Limb (tissue), 2 donors: ENCODE measurements around the gene CMPK1.

Source experiments
- DNase-seq, 2 donors: peaks; one replicate each; pipeline ENCODE4 v3.0.0-alpha.2; 2016; ENCODE audit errors: extremely low spot score in 2 of 2

CMPK1 gene

DNA sequence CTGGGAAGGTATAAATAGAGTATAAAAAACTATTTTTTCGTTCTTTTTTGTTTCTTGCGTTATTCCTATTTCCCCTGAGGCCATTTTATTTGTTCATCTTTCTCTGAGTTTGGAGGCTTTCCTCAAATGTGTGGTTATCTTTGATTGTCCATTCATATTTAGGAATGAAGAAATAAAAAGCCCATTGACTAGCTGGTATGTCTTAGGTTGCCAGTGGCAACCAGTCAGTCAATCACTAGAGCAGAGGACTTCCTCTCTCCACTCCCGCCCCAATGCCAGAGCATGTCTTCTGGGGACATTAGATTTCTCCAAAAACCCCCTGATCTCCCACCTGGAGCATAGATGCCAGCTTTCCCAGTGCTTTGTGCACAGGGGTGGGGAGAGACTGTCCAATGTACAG is 61.8 kb downstream of the CMPK1 start:
- no peak for DNase-seq

DNA sequence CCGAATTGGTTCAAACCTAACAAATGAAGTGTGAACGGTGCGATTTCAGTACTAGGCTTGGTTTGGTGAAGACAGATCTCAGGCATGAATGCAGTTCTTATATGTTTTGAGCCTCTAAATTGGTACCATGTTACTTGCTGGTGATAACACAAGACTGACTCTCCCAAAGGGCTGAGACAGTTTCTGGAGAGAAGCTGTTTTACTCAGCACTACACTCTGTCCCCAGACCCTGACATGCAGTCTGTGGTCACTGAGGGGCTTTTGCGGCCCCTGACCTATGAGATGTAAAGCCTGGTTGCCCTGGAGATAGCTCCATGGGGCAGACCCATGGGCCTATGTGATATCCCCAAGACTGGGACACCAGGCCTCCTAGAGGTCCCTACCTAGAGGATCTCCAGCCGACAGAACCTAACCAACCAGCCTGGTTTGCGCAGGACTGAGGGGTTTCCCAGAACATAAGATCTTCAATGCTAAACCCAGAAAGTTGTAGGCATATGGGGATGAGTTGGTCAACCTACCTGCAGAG is 63.1 kb downstream of the CMPK1 start:
- DNase-seq: no peak

DNA sequence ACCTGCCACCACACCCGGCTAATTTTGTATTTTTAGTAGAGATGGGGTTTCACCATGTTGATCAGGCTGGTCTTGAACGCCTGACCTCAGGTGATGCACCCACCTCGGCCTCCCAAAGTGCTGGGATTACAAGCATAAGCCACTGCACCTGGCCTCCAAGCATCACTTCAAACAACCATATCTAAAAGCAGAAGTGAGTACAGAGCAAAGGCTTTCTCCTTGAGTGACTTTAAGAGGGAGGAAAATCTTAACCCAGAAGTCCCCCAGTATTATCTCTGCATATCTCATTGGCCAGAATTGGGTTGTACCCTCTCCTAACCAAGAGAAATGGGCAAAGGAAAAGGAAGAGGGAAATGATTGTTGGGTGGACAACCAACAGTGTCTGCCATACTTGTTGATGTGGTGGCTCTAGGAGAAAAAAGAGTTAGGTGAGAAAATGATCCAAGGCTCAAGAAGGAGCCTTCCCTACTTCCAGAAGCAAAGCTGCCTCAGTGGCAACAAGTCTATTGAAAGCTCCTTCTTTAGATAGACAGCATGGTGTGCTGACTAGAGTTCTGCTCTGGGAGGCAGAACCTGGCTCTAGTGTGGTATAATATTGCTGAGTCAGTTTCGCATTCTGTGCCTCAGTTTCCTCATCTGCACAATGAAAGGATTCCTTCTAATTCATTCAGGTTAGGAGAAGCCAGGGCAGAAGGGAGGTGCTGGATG is 65.7 kb downstream of the CMPK1 start:
- no peak for DNase-seq

DNA sequence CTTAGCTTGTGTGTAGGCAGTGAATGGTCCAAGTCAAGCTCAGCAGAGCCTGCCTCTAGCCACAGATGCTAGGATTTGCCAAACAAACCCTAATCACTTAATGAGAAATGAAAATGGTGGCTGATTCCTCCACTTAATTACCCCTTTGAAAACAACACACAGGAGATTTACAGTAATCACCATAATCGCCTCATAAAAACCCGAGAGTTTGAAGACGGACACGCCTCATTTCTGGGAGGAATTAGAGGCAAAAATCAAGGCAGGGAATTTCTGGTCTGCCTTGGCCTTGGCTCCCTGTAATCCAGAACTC is 66.2 kb downstream of the CMPK1 start:
- no peak for DNase-seq

DNA sequence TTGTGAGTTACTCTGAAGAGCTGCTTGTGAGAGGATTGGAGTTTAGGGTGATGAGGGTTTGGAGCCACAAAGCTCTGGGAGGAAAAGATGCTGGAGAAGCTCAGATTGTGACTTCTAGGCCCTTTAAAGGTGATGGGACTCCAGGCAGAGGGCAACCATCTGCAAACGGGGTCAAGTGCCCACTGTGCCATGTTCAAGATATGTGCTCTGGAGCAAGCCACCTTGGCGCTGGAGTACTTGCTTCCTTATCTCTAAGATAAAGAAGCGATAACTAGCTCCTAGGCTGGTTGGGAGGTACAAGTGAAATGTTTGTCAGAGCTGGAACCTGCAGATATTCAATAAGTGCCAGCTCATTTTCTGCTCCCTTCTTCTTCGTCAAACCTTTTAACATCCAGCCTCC is 68.2 kb downstream of the CMPK1 start:
- DNase-seq: no peak

DNA sequence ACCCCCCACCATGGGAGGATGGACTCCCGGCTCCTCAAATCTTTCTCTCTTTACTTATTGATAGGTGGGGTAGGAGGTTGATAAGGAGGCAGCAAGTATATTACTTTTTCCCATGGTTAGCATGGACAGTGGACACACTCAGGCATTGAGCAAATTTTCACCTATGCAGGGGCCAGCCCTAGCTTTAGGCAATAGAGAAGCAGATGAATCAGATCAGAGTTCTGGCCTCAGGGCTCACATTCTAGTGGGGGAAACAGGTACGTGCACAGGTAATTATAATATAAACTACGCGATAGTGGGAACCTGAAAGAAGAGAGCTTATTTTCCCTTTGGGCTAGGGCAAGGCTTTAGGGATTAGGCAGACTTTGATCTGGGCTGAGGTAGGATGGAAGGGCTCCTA is 69.0 kb downstream of the CMPK1 start:
- DNase-seq: no peak

DNA sequence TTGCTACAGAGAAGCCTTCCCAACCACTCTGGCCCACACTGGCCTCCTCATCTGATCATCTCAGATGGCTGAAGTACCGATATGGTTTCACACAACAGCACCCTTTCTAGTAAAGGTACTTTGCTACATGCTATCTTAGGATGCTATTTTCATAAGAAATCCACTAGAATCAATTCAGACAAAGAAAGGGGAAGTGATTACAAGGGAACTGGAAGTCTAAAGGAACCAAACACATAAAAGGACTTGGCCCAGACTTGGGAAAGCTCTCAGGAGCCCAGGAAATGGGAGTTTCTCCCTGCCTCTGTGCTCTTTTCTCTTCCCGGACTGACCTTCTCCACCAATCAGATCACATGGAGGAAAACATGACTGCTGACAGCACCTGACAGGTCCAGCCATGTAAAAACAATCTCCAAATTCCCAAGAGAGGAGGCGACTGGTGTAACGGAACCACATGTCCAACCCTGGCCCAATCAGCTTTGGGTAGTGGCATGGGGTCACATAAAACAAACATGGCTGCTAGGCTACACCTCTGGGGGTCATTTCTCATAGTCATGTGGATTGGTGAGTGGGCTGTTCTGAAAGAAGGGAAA is 69.8 kb downstream of the CMPK1 start:
- DNase-seq: no peak

DNA sequence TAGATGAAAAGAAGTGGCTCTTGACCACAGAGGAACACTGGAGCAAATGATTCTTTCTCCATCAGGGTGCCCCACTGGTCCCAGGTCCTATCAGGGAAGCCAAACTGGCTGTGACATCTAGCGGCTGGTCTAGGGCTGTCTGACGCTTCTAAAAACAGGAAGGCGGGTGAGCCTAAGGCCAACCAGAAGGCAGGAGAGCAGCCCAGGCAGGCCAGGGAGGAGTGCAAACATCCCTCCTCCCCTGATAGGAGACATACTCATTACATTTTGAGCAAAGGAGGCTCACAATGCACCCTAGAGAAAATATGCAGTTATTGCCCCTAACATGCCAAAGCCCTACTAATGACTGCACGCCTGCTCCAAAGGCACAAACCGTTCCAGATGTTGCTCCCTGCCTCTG is 72.1 kb downstream of the CMPK1 start:
- no peak for DNase-seq

DNA sequence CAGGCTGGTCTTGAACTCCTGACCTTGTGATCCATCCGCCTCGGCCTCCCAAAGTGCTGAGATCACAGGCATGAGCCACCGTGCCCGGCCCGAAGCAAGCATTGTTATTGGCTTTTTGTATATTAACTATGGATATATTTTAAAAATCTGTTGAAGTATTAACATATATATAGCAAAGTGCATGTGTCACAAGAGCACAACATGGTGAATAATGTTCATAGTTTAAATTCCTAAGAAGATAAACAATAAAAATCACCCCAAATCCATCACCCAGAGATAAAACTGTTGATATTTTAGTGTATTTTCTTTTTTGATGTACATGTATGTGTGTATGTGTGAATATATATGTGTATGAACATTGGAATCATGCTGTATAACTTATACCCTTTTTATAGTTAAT is 73.4 kb downstream of the CMPK1 start:
- no peak for DNase-seq

DNA sequence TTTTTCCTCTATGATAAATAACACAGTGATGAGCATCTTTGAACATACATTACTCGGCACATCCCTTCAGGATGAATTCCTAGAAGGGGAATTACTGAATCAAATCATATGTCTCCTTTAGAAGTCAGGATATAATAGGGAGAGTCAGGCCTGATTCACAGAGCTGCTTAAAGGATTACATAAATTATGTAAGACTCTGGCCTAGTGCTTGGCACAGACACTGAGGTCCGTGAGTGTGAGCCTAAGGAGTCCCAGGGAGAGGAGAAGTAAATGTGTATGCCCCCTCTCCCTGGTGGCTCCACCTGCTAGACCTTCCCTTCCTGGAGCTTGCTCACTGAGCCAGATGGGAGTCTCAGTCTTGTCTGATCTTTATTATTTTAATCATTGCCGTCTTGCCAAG is 73.9 kb downstream of the CMPK1 start:
- DNase-seq: no peak

DNA sequence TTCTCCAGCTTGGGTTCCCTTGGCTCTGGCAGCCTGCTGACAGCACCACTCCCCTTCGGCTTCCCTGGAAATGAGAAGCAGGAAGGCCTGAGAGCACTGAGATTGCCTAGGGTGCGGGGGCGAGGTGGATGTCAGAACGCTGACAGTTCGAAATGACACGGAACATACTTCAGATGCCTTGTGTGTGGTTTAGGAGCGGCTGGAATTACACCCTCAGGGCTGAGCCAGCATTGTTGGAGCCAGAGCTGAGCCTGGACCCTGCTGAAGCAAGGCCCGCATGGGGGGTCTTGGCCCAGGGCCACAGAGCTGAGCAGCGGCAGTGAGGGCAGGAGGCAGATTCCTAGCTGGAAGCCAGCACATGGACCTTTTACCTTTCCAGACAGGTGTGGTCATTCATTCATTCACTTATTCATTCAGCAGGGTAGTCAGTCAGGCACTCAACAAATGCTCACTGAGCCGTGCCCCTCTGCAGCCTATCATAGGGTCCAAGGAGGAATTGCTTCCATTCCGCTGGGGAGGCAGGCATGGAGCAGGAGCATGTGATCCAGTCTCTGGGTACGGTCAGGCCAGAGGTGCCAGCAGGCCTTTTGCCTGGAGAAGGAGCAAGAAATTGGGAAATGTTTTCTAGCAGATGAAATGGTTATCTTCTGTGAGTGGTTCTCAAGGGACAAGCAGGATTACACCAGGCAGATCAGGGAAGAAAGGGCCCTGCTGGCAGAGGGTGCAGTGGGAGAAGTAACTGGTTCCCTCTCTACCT is 75.9 kb downstream of the CMPK1 start:
- DNase-seq: peak in 1 of 2 donors; percentile 70

DNA sequence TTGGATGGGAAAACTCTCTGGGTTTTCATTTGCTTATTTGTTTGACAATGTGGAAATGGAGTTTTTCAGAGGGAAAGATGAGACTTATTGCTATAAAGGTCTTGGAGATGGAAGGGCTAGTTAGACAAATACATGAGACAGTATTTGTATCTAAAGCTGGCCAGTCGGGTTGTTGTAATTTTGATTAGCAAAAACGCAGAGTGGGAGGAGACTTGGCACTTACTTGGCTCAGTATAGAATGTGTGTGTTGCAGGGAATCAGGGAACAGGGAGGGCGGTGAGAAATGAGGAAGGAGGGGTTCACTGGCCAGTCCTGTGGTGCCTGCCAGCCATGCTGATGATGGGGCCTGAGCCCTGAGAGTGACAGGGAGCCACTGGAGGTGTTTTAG is 76.5 kb downstream of the CMPK1 start:
- DNase-seq: no peak

DNA sequence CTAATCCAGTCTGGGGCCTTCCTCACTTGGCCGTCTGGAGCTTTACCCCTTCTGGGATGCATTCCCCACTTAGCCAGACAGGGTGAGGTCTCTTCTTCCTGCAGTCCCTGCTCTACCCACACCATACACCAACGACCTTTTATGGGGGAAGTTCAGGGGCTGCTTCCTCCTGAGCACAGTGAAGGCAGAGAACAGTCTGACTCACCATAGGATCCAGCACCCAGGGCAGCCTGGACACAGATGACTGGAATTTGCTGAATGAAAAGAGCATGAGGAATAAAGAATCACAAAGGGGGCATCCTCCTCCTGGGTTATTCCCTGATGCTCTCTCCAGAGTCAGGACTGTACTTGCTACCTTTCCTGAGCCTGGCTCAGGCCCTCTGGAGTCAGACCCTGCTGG is 77.8 kb downstream of the CMPK1 start:
- no peak for DNase-seq

DNA sequence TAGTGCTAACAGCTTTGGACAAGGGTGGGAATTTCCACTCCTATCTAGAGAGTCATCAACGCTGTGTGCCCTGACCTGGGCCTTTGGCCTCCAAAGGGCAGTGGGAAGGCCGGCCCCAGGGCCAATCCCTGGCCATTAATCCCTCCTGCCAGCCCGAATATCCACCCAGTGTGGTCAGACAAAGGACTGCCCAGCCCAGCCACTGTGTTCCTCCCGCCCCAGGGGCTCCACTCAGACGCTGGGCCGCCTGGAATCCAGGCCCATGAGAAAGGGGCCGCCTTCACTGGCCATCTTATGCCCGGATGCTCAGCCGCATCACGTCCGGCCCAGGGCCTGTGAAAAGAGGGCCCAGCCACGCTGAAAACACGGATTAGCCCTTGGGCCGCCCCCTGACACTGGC is 78.8 kb downstream of the CMPK1 start:
- no peak for DNase-seq

DNA sequence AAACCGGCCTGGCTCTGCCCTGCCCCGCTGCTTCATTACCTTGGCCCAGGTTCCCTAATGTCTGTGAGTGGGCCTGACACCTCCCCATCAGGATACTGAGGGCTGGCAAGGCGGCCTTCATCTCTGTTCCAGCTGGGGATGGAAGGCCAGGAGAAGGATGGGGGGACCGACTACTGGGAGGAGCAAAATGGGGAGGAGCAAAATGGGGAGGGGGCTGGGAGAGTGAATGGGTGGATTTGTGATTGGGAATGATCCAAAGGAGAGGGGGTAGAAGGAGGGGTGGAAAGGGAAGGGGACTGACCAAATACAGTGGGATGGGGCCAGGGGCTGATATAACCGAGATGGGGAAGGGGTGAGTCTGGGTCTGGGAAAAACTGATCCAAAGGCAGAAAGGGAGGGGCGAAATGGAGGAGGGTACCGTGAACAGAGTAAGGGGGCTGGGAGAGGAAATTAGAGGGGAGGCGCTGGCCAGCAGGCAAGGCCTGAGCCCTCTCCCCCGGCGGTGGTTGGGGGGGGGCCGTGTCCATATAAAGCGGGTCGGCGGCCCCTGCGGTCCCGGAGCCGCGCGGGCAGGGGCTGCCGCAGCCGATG is 82.2 kb downstream of the CMPK1 start, which contains the start of gene FOXE3:
TSS of gene FOXE3 (plus strand) at position 558 of the 591 bp plus-strand sequence. CDS start at position 589, 31 bp downstream.
- no peak for DNase-seq

DNA sequence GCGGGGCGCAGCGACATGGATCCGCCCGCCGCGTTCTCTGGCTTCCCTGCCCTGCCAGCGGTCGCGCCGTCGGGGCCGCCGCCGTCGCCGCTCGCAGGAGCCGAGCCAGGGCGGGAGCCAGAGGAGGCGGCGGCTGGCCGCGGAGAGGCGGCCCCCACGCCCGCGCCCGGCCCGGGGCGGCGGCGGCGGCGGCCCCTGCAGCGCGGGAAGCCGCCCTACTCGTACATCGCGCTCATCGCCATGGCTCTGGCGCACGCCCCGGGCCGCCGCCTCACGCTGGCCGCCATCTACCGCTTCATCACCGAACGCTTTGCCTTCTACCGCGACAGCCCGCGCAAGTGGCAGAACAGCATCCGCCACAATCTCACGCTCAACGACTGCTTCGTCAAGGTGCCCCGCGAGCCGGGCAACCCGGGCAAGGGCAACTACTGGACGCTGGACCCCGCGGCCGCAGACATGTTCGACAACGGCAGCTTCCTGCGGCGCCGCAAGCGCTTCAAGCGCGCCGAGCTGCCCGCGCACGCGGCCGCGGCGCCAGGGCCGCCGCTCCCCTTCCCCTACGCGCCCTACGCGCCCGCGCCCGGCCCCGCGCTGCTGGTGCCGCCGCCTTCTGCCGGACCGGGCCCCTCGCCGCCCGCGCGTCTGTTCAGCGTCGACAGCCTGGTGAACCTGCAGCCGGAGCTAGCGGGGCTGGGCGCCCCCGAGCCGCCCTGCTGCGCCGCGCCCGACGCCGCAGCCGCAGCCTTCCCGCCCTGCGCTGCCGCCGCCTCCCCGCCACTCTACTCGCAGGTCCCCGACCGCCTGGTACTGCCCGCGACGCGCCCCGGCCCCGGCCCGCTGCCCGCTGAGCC is 83.0 kb downstream of the CMPK1 start:
- DNase-seq: peak in 1 of 2 donors; percentile 47

DNA sequence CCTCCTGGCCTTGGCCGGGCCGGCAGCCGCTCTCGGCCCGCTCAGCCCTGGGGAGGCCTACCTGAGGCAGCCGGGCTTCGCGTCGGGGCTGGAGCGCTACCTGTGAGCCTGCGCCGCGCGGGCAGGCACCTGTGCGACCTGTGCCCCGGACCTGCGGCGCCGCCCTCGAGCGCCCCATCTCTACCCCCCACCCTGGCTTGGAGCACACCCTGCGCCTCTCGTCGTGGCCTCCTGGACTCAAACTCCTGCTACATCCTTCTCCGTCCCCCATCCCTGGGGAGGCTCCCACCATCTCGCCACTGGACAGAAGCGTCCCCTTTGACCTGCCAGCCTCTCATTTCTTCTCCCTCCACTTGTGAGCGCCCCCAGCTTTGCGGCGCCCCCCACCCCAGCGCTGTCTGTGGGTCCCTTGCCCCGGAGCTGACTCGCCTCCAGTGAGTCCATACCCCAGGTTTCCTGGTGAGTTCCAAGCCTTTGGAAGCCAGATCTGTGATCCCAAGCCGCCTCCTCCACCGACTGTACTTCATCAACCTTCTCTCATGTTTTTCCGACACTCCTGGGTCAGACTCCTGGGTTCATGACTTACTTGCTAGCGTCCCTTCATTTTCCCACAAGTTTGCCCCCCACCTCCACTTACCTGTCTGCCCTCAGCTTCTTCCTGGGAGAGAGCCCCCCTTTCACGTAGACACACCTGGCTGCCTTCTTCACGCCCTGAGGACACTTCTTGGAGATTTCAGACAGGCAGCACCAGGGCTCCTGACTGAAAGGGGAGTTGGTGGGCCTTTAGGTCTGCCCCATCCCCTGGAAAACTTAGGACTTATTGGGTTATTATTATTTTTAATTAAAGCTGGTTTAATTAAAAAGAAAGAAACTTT is 83.8 kb downstream of the CMPK1 start:
- no peak for DNase-seq

DNA sequence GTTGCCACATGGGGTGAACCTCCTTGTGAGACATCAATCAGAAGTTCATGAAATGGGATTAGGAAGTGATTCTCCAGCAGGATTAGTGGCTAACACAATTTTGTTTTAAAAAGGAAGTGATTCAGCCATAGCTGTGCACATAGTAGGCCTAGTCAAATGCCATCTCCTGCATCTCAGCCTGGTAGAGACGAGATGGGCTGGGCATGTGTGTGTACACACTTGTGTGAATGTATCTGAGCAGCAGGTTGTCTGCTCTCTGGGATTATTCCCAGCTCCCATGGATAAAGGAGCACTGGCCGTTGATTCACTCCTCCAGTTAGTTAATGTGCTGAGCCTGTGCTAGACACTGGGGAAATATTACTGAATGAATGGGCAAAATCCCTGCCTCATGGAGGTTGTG is 84.5 kb downstream of the CMPK1 start:
- no peak for DNase-seq

DNA sequence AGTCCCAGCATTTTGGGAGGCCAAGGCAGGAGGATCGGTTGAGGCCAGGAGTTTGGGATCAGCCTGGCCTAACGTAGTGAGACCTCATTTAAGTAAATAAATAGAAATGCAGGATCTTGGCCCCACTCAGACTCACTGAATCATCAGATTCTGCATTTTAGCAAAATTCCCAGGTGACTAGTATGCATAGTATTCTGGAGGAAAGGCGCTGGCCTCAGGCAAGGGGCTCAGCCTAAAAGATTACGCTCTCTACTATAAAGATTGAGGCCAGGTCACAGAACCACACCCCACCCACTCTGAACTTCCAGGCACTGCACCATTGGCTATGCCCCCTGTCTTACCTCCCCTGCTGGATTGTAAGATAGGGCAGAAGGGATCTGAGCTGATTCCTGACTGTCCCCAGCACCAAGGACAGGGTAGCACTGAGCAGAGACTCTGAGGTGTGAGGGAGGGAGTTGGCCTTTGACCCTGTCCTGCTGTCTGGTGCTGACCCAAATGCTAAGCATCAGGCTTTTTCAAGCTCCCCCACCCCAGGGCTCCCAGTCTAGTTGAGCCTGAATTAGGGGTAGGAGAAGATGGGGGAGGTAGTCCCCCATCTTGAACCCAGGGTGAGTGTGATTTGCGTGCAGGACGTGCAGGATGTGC is 85.2 kb downstream of the CMPK1 start:
- DNase-seq: no peak

DNA sequence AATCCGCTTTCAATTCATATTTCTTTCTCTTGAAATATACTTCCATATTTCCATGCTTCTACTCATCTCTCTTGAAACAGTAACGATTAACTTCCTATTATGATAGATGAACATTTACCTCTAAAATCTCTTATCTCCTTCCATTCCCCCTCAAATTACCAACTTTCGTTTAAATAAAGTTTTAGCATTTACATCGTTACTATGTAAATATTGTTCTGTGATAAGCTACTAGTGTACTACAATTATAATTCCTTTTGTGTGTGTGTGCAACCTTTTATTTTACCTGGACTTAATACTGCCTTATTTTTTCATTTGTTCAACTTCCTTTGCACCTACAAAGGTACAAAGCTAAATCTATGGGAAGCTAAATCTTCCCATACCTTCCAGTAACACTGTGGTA is 87.0 kb downstream of the CMPK1 start:
- DNase-seq: no peak
